BLaER1 (cell line): ENCODE measurements around the gene ALG9.
A peak's percentile ranks its signal among the peaks of the same experiment; 100 is the strongest.

Experiments
- H3K27ac ChIP-seq: shearing (Covaris generic); formaldehyde crosslinking; 2 replicates; pipeline ENCODE4 v1.8.1; 2022
- H3K27me3 ChIP-seq: shearing (Covaris generic); formaldehyde crosslinking; 2 replicates; pipeline ENCODE4 v1.8.1; 2022
- H3K36me3 ChIP-seq: shearing (Covaris generic); formaldehyde crosslinking; 2 replicates; pipeline ENCODE4 v1.8.1; 2022
- H3K4me1 ChIP-seq: shearing (Covaris generic); formaldehyde crosslinking; 2 replicates; pipeline ENCODE4 v1.8.1; 2022
- H3K4me2 ChIP-seq: shearing (Covaris generic); formaldehyde crosslinking; 2 replicates; pipeline ENCODE4 v1.8.1; 2022
- H3K4me3 ChIP-seq: shearing (Covaris generic); formaldehyde crosslinking; 2 replicates; pipeline ENCODE4 v1.8.1; 2022
- H3K9ac ChIP-seq: shearing (Covaris generic); formaldehyde crosslinking; 2 replicates; pipeline ENCODE4 v1.8.1; 2022
- H3K9me3 ChIP-seq: shearing (Covaris generic); formaldehyde crosslinking; 2 replicates; pipeline ENCODE4 v1.8.1; 2022
- H4K20me1 ChIP-seq: shearing (Covaris generic); formaldehyde crosslinking; 2 replicates; pipeline ENCODE4 v1.8.1; 2022
- Cebpa-rat ChIP-seq: shearing (Covaris generic); IDR thresholded peaks from 2 replicates; pipeline ENCODE4 v1.8.1; 2022

The ALG9 gene

DNA sequence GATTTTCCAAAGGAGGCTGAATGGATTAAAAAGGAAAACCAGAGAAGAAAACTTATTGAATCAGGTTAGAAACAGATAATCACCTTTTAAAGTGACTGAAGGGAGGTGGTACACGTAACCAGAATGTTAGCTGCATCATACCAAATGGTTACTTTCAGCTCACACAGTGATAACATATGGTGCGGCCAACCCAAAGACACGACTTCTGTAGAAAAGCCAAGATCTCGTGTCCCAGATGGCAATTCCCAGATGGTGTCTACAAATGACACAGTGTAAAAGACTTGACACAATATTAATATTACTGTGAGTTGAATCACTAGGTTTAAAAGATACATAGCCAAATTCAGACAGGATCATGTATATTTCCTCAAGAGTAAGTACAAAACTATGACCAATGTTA is 110.3 kb downstream of the ALG9 start:
- Histone ChIP-seq H4K20me1 (peaks cover 31% of the 10 kb centered on the region), H3K4me2 (no peak overlapping the region), H3K9me3 (no peaks in the 10 kb centered on the region), H3K9ac (no peak overlapping the region), H3K27ac (no peak overlapping the region), H3K4me3 (no peak overlapping the region), H3K27me3 (no peaks in the 10 kb centered on the region), H3K36me3 (peaks cover 81% of the 10 kb centered on the region), H3K4me1 (peaks cover 45% of the 10 kb centered on the region)
- no peak for TF ChIP-seq Cebpa-rat

DNA sequence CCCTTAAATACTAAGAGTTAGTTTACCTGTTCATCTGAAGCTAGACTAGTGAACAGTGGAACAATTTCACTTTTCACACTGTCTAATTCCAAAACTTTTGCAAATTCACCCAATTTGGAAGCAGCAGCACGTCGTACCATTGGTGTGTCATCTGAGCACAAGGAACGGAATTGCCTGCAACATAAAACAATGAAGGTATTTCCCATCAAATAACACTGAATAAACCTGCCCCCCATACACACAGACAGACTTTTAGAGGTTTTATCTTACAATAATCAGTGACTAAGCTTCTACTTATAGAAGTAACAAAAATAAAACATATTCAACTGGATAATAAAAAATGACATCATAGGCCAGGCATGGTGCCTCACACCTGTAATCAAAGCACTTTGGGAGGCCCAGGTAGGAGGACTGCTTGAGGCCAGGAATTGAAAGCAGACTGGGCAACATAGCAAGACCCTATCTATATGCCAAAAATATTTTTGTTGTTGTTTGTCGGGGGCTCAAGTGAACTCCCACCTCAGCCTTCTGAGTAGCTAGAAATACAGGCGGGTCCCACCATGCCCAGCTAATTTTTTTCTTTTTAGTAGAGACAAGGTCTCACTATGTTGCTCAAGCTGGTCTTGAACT is 111.5 kb downstream of the ALG9 start:
- Histone ChIP-seq H3K36me3 (peaks cover 93% of the 10 kb centered on the region), H3K4me3 (no peak overlapping the region), H3K9ac (no peak overlapping the region; the same call in 1 of the 2 replicates), H3K4me1 (peaks cover 41% of the 10 kb centered on the region), H3K4me2 (peak overlapping the region; percentile 19), H4K20me1 (peaks cover 31% of the 10 kb centered on the region), H3K9me3 (no peaks in the 10 kb centered on the region), H3K27ac (no peak overlapping the region), H3K27me3 (no peaks in the 10 kb centered on the region)
- no peak for TF ChIP-seq Cebpa-rat

DNA sequence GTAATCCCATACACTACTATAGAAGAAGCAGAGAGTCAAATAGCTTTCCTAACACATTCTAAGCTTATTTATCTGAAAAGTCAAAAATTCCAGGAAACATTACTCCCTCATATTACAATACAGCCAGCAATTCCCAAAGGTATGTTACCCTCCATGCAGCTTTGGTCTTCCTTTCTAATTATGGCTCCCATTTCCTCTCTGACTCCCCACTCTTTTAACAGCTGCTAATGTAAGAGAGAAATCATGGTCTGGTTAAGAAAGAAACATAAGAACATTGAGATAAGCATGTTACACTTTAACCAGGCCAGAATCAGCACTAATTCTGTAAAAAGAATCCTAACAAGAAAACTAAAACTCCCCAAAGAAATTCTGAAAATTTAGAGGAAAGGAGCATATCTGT is 112.0 kb downstream of the ALG9 start:
- Histone ChIP-seq H4K20me1 (peaks cover 31% of the 10 kb centered on the region), H3K9ac (no peak overlapping the region; the same call in 1 of the 2 replicates), H3K9me3 (no peaks in the 10 kb centered on the region), H3K27ac (no peak overlapping the region), H3K4me3 (no peak overlapping the region), H3K4me1 (peaks cover 35% of the 10 kb centered on the region), H3K27me3 (no peaks in the 10 kb centered on the region), H3K36me3 (peaks cover 98% of the 10 kb centered on the region), H3K4me2 (peak overlapping the region; percentile 19)
- TF ChIP-seq Cebpa-rat = no peak

DNA sequence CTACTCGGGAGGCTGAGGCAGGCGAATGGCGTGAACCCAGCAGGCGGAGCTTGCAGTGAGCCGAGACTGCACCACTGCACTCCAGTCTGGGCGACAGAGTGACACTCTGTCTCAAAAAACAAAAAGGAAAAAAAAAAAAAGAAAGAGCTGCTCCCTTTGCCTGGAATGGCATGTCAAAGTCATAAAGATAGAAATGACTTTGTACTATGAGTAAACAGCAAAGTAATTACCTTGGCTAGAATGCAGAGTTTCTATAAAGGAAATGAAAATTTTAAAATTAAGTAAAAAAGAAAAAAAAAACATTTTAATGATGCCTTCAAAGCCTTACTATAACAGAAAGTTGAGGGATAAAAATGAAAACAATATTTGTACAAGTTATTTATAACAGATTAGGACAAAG is 115.3 kb downstream of the ALG9 start:
- Histone ChIP-seq H3K4me1 (peaks cover 14% of the 10 kb centered on the region), H3K9me3 (no peaks in the 10 kb centered on the region), H3K27me3 (no peaks in the 10 kb centered on the region), H3K4me2 (no peak overlapping the region), H3K9ac (no peak overlapping the region), H3K36me3 (peaks cover 100% of the 10 kb centered on the region), H3K4me3 (no peak overlapping the region), H3K27ac (no peak overlapping the region), H4K20me1 (peaks cover 11% of the 10 kb centered on the region; the same call in 1 of the 2 replicates)
- TF ChIP-seq Cebpa-rat = no peak

DNA sequence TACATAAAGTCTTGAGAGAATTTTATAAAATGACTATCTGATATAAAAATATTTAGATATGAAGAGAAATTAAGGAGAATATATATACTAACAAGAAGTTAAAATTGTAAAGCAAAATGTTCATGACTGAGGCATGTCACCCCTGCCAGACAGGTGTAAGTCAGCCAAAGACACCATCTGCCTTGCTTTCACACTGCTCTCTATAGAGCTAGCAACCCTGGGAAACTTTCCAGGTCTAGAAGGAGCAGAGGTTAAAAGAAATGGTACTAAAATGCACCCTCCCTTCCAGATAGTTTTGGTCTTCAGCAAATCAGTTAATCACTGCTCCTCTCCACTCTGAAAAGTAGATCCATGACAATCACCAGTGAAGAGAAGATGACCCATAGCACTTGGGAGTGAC is 121.7 kb downstream of the ALG9 start:
- Histone ChIP-seq H3K4me3 (no peak overlapping the region), H3K4me1 (no peaks in the 10 kb centered on the region), H3K27me3 (no peaks in the 10 kb centered on the region), H3K9ac (no peak overlapping the region), H3K4me2 (no peak overlapping the region), H3K27ac (no peak overlapping the region), H3K36me3 (peaks cover 100% of the 10 kb centered on the region), H3K9me3 (no peaks in the 10 kb centered on the region), H4K20me1 (0 out of 2 replicates have a peak, but pooled peaks cover 19% of the 10 kb centered on the region)
- TF ChIP-seq Cebpa-rat = no peak

DNA sequence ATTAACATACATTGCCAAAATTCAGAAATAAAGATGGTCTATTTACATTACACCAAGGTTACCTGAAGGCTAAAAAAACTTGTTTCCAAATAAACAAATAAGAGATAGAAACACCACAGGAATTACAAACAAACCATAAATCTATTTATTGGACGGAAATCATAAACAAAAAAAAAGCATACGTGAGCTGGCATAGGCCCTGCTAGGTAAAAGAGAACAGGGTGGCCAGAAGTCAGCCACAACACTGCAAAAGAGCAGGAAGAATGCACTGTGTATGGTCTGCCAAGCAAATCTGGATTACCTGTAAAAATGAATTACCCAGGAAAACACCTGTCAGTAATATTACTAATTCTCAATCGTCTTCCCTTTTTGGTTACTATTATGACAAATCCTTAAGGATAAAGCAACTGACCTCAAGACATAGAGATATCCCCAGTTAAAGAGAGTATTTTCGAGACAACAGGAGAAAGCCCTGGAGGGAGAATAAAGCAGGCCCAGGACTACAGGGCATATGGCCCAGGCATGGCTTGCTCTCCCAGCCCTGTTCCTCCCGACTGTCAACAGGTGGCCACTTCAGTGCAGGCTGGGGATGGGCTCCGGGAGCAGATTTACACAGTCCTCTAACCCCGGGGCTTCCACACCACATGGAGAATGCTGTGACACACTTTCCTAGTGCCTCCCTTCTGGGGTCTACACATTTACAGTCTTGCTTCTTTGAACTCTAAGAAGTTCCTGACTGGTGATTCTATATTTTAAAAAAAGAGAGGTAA is 123.2 kb downstream of the ALG9 start:
- no peak overlapping the region for H3K9ac ChIP-seq
- H3K27ac ChIP-seq = no peak overlapping the region
- H3K4me1 ChIP-seq = no peaks in the 10 kb centered on the region
- H3K4me2 ChIP-seq = no peak overlapping the region
- H3K9me3 ChIP-seq = no peaks in the 10 kb centered on the region
- H3K36me3 ChIP-seq = peaks cover 100% of the 10 kb centered on the region
- 0 out of 2 replicates have a peak, but pooled peaks cover 19% of the 10 kb centered on the region for H4K20me1 ChIP-seq
- no peak overlapping the region for H3K4me3 ChIP-seq
- no peaks in the 10 kb centered on the region for H3K27me3 ChIP-seq
- TF ChIP-seq Cebpa-rat = no peak

DNA sequence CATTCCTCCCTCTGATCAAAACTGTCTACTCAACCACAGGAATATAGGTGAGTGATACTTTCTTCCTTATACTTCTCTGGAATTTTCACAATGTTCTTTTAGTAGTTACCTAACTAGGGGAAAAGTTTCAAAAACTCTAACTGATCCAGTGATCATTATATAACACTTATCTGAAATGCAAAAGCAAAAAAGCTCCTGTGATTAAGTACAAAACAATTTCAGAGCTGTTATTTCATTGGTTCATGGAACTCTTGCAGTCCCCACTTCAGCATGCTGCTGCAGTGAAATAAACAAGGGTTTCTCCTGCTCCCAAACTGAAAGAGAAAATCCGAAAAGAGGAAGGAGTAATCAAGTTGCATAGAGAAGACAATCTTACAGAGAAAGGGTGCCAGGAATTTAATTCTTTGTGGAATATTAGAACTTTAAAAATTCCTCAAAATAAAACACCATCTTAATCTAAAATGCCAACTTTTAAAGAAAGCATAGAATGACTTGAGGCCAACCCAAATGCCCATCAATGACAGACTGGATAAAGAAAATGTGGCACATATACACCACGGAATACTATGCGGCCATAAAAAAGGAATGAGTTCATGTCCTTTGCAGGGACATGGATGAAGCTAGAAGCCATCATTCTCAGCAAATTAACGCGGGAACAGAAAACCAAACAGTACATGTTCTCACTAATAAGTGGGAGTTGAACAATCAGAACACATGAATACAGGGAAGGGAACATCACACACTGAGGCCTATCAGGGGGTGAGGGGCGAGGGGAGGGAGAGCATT is 125.5 kb downstream of the ALG9 start:
- Histone ChIP-seq H3K27me3 (no peaks in the 10 kb centered on the region), H4K20me1 (0 out of 2 replicates have a peak, but pooled peaks cover 19% of the 10 kb centered on the region), H3K4me1 (no peaks in the 10 kb centered on the region), H3K9me3 (no peaks in the 10 kb centered on the region), H3K36me3 (peaks cover 100% of the 10 kb centered on the region), H3K4me2 (no peak overlapping the region), H3K27ac (no peak overlapping the region), H3K9ac (no peak overlapping the region), H3K4me3 (no peak overlapping the region)
- no peak for TF ChIP-seq Cebpa-rat

DNA sequence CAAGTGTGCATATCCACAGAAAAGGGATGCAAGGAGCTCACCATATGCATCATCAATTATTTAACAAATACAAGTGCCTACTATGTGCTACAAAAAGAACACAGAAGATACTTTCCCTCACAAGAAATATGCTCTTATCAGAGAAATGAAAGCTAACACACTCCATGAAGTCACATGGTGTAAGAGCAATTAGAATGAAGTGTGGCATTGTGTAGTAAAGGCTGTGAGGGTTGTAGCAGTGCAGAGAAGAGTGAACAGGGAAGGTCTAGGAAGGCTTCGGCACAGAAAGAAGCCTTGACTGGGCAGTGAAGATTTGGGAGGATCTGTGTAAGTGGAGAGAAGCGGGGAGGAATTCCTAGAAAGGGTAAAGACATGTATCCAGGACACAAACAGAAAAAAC is 127.7 kb downstream of the ALG9 start:
- no peak overlapping the region for H3K9ac ChIP-seq
- TF ChIP-seq Cebpa-rat = no peak

DNA sequence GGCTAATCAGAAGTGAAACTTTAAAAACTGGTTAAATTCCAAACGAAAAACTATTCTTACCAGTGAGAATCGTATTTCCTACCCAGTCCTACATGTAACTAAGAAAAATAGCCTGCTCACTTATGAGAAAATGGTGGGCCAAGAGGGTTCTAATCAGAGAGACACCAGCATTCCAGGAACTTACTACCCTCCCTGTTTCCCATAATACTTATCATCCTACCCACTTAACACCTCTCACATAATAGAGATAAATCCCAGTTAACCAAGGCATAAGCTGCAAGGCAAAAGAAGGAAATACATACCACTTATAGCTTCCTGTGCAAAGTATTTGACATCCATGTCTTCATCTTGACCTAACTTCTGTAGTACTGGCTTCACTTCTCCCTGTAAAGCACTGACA is 129.6 kb downstream of the ALG9 start:
- Histone ChIP-seq H3K27ac (no peak overlapping the region), H3K4me1 (0 out of 2 replicates have a peak, but pooled peaks cover under 1% of the 10 kb centered on the region), H3K36me3 (peaks cover 98% of the 10 kb centered on the region), H3K4me3 (no peak overlapping the region), H3K27me3 (no peaks in the 10 kb centered on the region), H3K9ac (no peak overlapping the region), H3K9me3 (no peaks in the 10 kb centered on the region), H4K20me1 (no peaks in the 10 kb centered on the region), H3K4me2 (no peak overlapping the region)
- no peak for TF ChIP-seq Cebpa-rat

More for the DNA sequence above, 127.7 kb downstream of the ALG9 start:
- Histone ChIP-seq H4K20me1 (0 out of 2 replicates have a peak, but pooled peaks cover 7% of the 10 kb centered on the region), H3K4me3 (no peak overlapping the region), H3K27me3 (no peaks in the 10 kb centered on the region), H3K4me1 (no peaks in the 10 kb centered on the region), H3K36me3 (peaks cover 98% of the 10 kb centered on the region), H3K27ac (no peak overlapping the region), H3K4me2 (no peak overlapping the region), H3K9me3 (no peaks in the 10 kb centered on the region)

DNA sequence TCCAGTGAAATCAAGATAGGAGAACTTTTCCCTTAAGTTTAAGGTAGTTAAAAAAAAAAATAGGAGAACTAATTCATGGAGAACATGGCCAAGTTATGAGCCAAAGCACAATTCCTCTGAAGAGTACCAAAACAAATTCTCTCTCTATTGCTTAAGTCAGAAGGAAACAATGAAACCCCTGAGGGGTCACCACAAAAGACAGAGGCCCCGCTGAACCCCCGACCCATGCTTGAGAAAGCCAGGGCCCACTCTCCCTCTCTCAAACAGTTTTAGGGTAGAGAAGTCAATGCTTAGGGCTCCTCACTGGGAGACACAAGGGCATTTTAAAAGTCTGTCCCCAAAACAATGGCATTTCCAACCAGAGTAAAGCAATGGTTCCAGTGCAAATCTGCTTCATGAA is 132.1 kb downstream of the ALG9 start:
- Histone ChIP-seq H4K20me1 (no peaks in the 10 kb centered on the region), H3K9me3 (no peaks in the 10 kb centered on the region), H3K27me3 (no peaks in the 10 kb centered on the region), H3K36me3 (peaks cover 93% of the 10 kb centered on the region), H3K4me1 (peaks cover 19% of the 10 kb centered on the region; the same call in 1 of the 2 replicates), H3K4me3 (no peak overlapping the region), H3K9ac (no peak overlapping the region), H3K4me2 (no peak overlapping the region), H3K27ac (no peak overlapping the region)
- TF ChIP-seq Cebpa-rat = no peak
